HG03280 (cell line): ENCODE data around the gene MSANTD1.

ENCODE experiments used
- ATAC-seq: cut with Tn5 transposase; IDR thresholded peaks from one replicate; pipeline ENCODE4 v1.9.1; 2021; ENCODE audit warnings: mild to moderate bottlenecking, moderate library complexity; ENCODE audit not compliant: unreplicated experiment

MSANTD1 gene

DNA sequence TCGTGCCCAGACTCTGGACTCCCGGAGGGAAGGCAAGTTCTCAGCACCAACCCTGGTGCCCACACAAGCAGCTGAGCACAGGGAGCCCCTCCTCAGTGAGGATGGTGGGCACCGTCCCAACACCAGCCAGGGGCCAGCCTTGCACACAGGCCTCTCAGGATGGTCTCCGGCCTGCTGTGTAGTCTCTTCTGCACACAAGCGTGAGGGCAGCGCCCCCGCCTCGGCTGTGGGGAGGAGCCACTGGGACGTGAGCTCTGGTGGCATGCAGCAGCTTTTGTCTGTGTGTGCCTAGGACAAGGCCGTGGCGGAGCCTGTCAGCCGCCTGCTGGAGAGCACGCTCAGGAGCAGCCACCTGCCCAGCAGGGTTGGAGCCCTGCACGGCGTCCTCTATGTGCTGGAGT lies 16.1 kb upstream of the MSANTD1 start:
- no peak for ATAC-seq

DNA sequence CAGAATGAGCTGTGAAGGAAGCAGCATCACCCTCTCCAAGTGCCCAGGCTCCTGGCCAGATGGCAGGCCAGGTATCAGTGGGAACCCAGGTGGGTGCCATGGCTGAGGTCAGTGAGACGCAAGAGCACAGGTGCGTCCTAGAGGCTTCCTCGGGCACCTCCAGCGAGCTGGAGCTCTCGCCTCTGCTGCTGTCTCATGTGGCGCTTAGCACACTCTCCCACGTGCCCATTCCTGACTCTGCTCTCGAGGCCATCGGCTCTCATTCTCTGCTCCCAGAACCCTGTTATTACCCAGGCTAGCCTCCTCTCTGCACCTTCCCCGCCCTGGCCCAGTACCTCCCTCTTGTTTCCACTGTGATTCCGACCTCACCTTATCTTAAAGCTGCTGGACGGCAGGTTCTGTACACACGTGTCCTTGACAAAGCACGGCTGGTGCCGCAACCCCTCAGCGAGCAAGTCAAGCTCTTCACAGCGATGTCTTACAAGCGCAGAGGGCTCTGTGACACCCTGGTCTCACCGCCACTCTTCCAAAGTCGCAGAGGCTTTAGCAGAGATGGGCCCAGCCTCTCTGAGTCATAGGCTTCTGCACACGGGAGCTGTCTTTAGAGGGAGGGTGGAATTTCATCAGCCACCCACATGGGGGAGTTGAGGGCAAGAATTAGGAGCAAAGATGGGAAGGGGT lies 15.4 kb upstream of the MSANTD1 start:
- ATAC-seq: no peak

DNA sequence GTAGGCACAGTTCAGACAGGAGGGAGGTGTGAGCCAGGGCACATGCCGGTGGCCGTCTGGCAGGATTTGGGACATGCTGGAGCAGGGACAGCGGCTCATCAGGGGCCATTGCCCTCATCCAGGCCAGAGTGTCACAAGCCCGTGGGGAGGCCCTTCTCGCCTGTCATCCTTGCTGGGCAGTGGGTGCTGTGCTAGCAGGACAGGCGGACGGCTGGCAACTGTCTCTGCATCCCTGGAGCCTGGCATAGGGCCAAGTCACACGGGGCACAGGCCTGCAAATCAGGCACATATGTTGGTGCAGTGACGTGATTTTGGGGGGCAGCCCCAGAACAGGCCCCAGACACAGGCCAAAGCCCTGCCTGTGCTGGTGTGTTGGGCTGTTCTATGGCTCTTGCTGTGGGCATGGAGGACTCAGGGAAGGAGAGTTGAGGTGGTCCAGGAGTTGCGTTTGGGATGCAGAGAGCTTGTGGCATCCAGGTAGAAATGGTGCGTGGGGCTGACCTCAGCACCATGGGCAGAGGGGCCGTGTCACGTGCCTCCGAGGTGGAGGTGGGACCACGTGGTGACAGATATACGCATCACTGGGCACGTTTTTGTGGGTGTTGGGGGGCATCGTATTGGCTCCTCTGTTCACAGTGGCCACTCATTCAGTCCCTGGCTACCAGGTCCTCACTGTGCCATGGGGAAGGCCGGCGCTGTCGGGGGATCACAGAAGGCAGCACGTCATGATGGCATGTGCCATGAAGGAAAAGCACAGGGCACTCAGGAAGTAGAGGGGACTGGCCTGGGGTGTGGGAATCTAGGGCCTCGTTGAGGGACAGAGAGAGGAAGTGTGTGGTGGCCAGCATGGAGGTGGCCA lies 14.6 kb upstream of the MSANTD1 start:
- no peak for ATAC-seq

DNA sequence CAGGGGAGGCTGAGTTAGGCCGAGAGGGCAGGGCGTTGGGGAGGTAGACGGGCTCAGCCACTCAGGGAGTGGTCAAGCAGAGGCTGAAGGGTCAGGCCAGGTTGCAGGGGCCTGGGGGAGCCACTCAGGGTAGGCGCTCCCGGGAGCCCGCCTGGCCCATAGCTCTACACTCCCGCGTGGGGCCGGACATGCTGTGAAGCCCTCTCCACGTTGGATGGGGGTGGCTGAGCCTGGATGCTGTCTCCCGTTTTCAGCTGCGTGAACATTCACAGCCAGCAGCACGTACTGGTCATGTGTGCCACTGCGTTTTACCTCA lies 14.0 kb upstream of the MSANTD1 start:
- ATAC-seq: no peak

DNA sequence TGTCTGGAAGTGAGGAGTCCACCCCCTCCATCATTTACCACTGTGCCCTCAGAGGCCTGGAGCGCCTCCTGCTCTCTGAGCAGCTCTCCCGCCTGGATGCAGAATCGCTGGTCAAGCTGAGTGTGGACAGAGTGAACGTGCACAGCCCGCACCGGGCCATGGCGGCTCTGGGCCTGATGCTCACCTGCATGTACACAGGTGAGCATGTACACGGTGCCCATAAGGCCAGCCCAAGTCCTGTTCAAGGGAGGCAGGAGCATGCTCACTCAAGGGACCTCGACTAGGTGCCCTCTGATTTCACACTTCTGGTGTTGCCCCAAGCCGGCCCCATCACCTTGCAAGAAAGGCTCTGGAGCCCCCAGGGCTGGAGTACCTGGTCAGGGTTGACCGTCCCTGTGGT lies 13.4 kb upstream of the MSANTD1 start:
- no peak for ATAC-seq

DNA sequence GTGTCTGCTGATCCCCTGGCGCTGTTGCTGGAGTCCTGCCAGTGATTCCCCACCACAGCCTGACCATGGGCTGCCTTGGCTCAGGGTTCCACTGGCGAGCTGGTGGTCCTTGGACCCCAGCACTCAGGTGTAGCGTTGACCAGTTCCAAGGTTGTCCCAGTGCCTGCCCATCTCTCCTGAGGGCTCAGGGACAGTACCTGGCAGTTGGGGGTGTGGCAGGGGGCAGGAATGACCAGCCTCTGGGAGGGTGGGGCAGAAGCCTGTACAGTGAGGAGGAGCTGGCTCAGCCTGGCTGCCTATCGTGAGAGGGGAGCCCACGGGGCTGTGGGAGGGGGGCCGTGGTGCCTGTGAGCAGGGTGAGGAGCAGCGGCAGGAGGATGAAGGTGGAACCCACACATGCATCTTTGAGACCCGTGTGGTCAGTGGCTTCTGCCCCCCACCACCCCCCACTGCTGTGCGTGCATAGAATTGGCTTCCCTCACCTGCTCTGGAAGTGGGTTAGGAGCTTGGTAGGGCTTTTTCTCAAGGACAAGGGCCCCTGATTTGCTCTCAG lies 12.6 kb upstream of the MSANTD1 start:
- ATAC-seq: no peak

DNA sequence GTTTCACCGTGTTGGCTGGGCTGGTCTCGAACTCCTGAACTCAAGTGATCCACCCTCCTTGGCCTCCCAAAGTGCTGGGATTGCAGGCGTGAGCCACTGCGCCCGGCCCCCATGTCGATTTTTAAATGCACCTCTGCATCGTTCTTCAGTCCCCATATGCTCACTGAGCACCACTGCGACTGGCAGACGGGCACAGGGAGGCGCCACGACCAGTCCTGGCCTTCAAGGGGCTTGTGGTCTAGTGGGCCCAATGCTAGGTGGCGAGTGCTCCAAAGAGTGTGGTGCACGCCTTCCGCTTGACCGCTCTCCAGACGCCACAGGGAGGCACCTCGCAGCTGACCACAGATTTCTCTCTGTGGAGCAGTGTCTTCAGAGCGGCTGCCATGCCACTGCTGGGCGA lies 11.7 kb upstream of the MSANTD1 start:
- no peak for ATAC-seq

DNA sequence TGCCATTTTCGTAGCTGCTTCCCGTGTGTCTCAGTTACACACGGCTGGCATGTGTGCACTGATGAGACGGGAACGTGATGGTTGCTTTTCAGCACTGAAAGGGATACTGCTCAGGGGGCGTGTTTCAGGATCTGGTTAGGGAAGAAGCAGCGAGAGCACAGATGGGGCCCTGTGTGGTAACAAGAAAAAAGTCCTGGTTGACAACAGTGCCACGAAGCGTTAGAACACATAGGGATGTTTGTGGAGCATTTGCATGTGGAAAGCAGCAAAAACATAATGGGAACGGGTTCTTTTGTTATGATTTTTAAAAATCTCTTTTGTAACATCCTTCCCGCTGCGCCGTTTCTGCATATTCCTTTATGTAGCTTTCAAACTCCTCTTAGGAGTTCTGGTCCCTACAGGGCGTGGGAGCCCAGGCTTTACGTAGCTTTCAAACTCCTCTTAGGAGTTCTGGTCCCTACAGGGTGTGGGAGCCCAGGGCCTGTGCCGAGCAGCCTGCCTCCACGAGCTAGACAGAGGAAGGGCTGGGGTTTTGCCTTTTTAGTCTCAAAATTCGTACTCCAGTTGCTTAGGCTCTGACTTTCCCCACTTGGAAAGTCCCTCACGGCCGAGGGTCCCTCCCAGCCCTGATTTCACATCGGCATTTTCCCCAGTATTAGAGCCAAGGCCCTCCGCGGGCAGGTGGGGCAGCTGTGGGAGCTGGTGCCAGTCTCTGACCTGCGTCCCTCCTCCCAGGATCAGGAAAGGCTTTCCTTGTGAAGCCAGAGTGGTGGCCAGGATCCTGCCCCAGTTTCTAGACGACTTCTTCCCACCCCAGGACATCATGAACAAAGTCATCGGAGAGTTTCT lies 11.0 kb upstream of the MSANTD1 start:
- no peak for ATAC-seq

DNA sequence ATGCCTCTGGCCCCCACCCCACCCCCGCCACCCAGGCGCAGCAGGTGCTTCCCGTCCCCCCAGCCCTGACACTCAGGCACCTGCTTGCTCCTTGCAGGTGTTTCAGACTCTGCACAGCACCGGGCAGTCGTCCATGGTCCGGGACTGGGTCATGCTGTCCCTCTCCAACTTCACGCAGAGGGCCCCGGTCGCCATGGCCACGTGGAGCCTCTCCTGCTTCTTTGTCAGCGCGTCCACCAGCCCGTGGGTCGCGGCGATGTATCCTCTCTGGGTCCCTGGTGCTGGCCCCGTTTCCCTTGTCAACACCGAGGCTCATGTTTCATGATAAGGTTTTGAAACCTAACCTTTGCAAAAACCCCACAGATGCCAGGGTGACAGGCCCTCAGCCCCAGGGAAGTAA lies 10.2 kb upstream of the MSANTD1 start:
- ATAC-seq: no peak

DNA sequence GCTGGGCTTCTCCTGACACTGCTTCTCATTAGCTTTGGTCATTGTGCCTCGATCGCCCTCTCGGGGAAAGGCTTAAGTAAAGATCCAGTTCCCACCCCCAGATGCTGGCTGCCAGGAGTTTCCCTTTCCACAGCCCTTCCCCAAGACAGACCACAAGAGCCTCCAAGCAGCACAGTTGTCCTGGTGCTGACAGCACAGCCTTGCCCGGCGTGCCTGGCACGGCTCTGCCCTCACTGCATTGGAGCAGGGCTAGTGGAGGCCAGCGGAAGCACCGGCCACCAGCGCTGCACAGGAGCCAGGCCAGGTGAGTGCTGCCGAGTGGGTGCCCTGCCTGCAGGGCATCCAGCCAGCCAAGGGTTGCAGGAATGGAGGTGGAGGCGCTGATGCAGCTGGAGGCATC lies 9.7 kb upstream of the MSANTD1 start:
- no peak for ATAC-seq

DNA sequence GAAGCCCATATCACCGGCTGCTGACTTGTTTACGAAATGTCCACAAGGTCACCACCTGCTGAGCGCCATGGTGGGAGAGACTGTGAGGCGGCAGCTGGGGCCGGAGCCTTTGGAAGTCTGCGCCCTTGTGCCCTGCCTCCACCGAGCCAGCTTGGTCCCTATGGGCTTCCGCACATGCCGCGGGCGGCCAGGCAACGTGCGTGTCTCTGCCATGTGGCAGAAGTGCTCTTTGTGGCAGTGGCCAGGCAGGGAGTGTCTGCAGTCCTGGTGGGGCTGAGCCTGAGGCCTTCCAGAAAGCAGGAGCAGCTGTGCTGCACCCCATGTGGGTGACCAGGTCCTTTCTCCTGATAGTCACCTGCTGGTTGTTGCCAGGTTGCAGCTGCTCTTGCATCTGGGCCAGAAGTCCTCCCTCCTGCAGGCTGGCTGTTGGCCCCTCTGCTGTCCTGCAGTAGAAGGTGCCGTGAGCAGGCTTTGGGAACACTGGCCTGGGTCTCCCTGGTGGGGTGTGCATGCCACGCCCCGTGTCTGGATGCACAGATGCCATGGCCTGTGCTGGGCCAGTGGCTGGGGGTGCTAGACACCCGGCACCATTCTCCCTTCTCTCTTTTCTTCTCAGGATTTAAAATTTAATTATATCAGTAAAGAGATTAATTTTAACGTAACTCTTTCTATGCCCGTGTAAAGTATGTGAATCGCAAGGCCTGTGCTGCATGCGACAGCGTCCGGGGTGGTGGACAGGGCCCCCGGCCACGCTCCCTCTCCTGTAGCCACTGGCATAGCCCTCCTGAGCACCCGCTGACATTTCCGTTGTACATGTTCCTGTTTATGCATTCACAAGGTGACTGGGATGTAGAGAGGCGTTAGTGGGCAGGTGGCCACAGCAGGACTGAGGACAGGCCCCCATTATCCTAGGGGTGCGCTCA lies 8.7 kb upstream of the MSANTD1 start:
- no peak for ATAC-seq

DNA sequence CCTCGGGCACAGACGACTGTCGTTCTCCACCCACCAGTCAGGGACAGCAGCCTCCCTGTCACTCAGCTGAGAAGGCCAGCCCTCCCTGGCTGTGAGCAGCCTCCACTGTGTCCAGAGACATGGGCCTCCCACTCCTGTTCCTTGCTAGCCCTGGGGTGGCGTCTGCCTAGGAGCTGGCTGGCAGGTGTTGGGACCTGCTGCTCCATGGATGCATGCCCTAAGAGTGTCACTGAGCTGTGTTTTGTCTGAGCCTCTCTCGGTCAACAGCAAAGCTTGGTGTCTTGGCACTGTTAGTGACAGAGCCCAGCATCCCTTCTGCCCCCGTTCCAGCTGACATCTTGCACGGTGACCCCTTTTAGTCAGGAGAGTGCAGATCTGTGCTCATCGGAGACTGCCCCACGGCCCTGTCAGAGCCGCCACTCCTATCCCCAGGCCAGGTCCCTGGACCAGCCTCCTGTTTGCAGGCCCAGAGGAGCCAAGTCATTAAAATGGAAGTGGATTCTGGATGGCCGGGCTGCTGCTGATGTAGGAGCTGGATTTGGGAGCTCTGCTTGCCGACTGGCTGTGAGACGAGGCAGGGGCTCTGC lies 7.9 kb upstream of the MSANTD1 start:
- ATAC-seq: no peak

DNA sequence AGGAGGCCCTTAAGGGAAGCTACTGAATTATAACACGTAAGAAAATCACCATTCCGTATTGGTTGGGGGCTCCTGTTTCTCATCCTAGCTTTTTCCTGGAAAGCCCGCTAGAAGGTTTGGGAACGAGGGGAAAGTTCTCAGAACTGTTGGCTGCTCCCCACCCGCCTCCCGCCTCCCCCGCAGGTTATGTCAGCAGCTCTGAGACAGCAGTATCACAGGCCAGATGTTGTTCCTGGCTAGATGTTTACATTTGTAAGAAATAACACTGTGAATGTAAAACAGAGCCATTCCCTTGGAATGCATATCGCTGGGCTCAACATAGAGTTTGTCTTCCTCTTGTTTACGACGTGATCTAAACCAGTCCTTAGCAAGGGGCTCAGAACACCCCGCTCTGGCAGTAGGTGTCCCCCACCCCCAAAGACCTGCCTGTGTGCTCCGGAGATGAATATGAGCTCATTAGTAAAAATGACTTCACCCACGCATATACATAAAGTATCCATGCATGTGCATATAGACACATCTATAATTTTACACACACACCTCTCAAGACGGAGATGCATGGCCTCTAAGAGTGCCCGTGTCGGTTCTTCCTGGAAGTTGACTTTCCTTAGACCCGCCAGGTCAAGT lies 6.9 kb upstream of the MSANTD1 start:
- ATAC-seq: no peak

DNA sequence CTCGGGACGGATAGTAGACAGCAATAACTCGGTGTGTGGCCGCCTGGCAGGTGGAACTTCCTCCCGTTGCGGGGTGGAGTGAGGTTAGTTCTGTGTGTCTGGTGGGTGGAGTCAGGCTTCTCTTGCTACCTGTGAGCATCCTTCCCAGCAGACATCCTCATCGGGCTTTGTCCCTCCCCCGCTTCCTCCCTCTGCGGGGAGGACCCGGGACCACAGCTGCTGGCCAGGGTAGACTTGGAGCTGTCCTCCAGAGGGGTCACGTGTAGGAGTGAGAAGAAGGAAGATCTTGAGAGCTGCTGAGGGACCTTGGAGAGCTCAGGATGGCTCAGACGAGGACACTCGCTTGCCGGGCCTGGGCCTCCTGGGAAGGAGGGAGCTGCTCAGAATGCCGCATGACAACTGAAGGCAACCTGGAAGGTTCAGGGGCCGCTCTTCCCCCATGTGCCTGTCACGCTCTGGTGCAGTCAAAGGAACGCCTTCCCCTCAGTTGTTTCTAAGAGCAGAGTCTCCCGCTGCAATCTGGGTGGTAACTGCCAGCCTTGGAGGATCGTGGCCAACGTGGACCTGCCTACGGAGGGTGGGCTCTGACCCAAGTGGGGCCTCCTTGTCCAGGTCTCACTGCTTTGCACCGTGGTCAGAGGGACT lies 5.7 kb upstream of the MSANTD1 start:
- ATAC-seq: no peak

DNA sequence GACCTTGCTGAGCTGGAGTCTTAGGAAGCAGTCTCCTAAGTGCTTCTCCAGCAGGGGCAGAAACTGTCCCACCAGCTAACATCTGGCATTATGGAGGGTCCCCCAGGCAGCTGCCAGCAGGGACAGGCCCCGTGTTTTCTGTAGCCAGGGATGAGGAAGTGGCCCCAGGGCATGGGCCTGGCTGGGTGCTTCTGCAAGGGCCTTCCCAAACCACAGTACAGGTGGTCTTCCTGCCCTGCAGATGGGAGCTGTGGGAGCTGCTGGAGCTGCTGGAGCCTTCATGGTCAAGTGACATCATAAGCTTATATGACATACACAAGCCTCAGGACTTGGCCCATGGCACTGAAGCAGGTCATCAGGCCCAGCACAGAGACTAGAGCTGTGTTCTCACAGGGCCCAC lies 5.0 kb upstream of the MSANTD1 start:
- no peak for ATAC-seq

DNA sequence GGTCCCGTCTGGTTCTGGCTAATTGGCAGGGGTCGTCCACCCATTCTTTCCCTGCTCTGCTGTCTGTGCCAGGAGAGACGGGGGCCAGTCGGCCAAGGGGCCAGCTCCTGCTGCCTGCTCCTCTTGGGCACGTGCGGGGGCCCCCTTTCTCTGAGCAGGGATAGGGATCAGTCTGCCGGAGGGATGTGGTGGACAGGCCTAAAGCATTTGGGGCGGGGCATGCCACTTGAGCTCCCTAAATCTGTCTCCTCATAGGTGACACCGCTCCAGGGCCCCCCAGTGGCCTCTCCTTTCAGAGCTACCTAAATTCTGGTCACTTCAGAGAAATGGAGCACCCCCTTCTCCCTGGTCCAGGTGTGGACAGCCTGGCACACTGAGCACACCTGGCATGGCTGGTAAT lies 4.2 kb upstream of the MSANTD1 start:
- no peak for ATAC-seq

DNA sequence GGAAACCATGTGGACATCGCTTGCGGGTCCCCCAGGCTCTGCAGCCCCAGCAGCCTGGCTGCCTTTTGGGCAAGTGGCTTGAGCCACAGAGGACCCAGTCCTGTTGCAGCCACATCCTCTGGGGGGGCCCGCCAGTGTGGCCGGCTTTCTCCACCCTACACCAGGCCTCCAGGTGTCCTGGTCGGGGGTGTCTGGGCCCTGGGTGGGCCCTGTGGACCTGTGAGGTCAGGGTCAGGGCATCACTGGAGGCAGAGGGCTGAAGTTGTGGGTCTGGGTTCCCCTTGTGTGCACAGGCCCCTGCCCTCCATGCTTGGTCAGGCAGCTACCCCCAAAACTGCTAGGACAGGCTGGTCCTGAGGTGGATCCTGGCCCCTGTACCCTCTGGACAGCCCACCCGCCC lies 3.3 kb upstream of the MSANTD1 start:
- ATAC-seq: no peak

DNA sequence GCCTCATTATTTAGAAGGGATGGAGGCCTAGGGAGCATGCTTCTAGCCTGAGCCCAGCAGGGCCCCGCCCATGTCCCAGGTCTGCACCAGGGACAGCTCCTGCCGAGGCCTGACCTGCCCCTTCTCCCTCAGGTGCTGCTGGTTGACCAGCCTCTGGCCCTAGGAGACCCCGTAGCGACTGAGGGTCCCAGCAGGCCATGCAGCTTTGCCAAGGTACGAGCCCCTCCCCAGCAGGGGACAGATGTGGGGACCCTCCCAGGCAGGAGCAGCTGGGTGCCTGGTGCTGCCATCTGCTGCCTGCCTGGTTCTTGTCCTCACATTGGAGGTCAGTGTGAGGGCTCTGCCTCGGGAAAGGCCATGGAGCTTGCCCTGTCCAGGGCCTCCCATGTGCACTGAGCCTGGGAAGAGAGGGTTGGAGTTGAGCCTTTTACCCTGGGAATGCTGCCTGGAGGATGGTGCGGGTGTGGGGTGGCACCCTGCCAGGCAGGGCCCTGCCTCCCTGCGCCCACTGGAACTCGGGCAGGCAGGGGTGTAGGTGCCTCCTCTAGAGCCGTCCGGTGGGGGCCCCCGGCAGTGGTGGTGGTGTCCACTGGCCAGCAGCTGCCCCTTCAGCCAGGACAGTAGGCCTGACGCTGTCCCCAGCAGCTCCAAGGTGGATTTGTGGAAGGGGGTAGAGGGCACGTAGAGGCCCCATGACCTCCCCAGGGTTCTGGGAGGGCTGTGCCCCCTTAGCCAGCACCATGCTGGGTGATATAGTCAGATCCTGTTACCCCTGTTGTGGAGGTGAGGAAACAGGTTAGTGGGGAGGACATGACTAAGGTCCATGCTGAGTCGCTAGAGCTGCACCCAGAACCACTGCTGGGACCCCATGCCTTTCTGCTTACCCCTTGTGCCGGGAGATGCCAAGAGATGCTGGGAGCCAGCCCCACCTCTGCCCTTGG lies 2.2 kb upstream of the MSANTD1 start:
- ATAC-seq: no peak
